Hepatocyte (in vitro differentiated cells): ENCODE results near the gene POLG.

Experiments
- EZH2 ChIP-seq: fragments of 200-600 bp; sonication (generic); IDR thresholded peaks from 2 replicates; pipeline ENCODE4 v1.6.1; 2016; ENCODE audit warnings: antibody characterized with exemption, mild to moderate bottlenecking, borderline replicate concordance
- EZH2phosphoT487 ChIP-seq: fragments of 200-600 bp; sonication (generic); IDR thresholded peaks from one replicate; pipeline ENCODE4 v1.6.1; 2018; ENCODE audit warnings: antibody characterized with exemption, mild to moderate bottlenecking, low read depth, moderate library complexity; ENCODE audit not compliant: unreplicated experiment, severe bottlenecking
- TF ChIP-seq, protein P1 (sequence below): fragments of 200-600 bp; sonication (generic); IDR thresholded peaks from 2 replicates; pipeline ENCODE4 v1.5.1; 2016; ENCODE audit warnings: antibody characterized with exemption, mild to moderate bottlenecking; ENCODE audit not compliant: poor library complexity

DNA sequence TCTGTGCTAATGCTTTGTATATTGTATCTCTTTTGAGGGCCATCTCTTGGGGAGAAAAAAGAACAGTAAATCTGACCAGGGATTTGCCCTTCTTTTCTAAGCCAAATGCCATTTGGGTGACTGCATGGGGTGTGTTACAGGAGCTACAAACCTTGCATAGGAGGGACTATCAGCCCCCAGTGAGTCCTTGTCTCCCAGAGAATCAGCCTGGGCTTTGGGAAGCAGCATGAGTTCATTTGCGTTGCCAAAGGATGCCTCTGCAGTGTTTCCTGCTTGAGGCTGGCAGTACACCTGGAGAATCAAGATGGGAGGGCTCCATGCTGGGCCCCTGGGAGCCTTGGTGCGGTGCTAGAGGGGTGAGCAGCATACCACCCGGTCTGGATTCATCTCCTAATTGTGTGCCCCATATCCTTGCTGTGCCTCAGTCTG, 49.6 kb upstream of the POLG start:
- TF ChIP-seq, protein P1, sequence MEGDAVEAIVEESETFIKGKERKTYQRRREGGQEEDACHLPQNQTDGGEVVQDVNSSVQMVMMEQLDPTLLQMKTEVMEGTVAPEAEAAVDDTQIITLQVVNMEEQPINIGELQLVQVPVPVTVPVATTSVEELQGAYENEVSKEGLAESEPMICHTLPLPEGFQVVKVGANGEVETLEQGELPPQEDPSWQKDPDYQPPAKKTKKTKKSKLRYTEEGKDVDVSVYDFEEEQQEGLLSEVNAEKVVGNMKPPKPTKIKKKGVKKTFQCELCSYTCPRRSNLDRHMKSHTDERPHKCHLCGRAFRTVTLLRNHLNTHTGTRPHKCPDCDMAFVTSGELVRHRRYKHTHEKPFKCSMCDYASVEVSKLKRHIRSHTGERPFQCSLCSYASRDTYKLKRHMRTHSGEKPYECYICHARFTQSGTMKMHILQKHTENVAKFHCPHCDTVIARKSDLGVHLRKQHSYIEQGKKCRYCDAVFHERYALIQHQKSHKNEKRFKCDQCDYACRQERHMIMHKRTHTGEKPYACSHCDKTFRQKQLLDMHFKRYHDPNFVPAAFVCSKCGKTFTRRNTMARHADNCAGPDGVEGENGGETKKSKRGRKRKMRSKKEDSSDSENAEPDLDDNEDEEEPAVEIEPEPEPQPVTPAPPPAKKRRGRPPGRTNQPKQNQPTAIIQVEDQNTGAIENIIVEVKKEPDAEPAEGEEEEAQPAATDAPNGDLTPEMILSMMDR = no peak
- no peak for TF ChIP-seq EZH2phosphoT487
- TF ChIP-seq EZH2 = no peak
